ENCODE results near the gene IDH2.

DNA sequence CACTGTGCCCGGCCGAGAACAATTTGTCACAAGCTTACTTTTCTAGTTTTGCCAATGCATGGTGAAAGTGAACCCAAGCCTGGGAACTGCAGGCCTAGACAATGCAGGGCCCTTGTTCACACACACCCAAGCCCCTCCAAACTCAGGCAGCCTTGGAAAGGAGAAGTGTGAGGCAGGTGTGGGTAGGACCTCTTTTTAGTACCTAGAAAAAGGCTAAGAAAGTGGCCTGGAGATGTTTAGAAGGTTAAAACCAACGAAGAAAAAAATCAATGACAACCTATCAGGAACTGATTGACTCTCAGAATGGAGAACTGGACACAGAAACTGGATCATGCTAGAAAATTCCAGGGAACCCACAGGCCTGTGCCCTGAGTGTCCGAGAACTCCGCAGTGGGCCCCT is 18.8 kb downstream of the IDH2 start:
- TF ChIP-seq ZNF780A (CRISPR knock-in tag; IDR thresholded peaks at IDR 0.05): no peak
- TF ChIP-seq ZSCAN30 (CRISPR knock-in tag; IDR thresholded peaks at IDR 0.05): no peak
- no peak for TF ChIP-seq JUND (CRISPR knock-in tag; IDR thresholded peaks at IDR 0.05)
- no peak for TF ChIP-seq TOE1 (CRISPR knock-in tag; IDR thresholded peaks at IDR 0.05)
- no peak for TF ChIP-seq TGIF2 (CRISPR knock-in tag; IDR thresholded peaks at IDR 0.05)
- TF ChIP-seq CTCF (CRISPR knock-in tag; IDR thresholded peaks at IDR 0.05): no peak
- TF ChIP-seq ZNF577 (CRISPR knock-in tag; IDR thresholded peaks at IDR 0.05; ENCODE audit: borderline replicate concordance, low read depth): no peak
- no peak for TF ChIP-seq STAT6 (CRISPR knock-in tag; IDR thresholded peaks at IDR 0.05; ENCODE audit: borderline replicate concordance)
- no peak for TF ChIP-seq BRCA1 (CRISPR knock-in tag; IDR thresholded peaks at IDR 0.05)
